Activated CD8-positive, alpha-beta memory T cell treated with anti-CD3 and anti-CD28 coated beads for 24 hours (primary cell): Measurements from ENCODE around the gene NDRG2.
"Not testable (repeated sequence)": the region's sequence is repeated elsewhere in the genome, so short reads cannot be mapped to it uniquely, and the experiment has no call there.

Source experiments
- DNase-seq: peaks from one replicate; pipeline ENCODE4 v3.0.0-alpha.2; 2020

Gene NDRG2

DNA sequence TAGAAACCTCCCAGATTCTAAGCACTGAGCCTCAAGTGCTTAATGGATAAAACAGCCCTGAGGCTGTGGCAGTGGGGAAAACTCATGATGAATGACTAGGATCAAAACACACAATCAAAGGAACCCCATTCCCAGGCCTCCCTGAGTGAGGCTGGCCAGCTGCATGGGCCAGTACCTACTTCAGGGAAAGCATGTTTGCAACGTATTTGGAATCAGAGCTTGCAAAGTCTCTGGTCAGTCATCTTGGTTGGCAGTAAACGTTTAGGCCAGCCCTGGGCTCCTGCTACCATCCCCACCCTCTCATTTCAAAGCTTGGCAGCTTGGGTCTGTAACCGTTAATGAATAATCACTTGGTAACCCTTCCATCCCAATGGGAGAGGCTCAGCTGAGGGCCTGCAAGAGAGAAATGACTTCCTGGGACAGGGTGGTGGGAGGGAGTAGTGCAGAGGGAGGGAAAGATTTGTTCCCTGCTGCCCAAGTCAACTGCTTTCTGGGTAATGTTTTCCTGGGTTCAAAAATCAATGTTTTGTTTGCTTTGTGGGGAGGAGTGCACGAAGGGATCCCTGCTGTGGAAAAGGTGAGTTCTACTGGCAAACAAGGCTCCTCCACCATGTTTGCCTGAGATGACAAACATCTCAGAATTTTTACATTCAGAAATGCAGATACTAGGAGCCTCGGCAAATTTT is 30.7 kb upstream of the NDRG2 start:
- DNase-seq, result no peak

DNA sequence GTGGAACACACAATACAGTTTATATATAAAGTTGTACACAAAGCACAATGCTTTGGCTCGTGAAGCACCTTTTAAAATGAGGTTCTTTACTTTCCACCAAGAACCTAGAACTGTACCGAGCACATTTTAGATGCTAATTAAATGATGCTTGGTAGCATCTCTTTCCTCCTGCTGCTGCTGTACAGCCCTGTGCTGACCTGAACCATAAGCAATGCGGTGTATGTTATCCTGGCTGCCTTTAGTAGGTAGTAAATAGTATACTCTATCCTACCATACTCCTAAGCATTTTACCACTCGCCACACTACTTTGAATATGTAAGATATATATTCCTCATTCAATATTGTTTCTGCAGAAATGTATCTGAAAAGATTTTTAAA is 29.9 kb upstream of the NDRG2 start:
- no peak for DNase-seq

DNA sequence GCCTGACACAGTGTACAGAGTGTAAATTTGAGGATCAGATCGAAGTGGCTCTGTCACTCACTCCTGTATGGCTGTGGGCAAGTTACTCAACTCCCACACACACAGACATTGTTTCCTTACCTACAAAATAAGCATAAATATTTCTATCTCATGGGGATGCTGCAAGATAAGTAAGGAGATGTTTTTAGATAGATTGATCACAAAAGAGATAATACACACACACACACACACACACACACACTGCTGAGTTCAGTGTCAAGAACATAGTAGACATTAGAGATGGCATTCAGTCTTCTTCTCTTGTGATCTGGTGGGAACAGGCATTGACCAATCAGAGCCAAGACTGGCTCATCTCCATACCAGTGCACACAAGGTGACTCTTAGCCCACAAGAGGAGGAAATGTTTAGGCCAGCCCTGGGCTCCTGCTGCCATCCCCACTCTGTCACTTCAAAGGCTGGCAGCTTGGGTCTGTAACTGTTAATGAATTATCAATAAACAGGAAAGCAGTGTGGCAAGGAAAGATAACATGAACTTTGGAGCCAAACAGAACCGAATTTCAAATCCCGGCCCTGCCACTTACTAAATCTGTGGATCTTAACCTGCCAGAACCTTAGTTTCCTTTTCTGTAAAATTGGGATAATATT is 29.4 kb upstream of the NDRG2 start:
- DNase-seq, result no peak

DNA sequence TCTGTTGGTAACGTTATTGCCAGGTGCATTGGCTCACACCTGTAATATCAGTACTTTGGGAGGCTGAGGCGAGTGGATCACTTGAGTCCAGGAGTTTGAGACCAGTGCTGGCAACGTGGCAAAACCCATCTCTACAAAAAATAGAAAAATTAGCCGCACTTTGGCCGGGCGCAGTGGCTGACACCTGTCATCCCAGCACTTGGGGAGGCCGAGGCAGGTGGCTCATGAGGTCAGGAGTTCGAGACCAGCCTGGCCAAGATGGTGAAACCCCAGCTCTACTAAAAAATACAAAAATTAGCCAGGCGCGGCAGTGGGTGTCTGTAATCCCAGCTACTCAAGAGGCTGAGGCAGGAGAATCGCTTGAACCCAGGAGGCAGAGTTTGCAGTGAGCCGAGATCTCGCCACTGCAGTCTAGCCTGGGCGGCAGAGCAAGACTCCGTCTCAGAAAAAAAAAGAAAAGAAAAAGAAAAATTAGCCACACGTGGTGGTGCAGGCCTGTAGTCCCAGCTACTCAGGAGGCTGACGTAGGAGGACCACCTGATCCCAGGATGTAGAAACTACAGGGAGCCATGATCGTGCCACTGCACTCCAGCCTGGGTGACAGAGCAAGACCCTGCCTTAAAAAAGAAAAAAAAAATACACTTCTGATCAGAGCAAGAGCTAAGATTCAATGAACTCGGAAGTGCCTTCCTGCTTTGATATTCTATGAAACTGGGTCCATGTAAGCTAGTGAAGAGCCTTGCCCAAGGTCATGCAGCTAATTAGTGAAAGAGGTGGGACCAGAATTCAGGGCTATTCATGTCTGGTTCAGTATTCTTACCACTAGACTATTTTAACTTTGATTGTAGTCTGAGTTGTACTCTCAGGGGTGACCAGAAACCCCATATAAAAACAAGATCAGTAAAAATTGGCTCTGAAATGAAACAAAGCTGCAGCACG is 28.6 kb upstream of the NDRG2 start:
- no peak for DNase-seq

DNA sequence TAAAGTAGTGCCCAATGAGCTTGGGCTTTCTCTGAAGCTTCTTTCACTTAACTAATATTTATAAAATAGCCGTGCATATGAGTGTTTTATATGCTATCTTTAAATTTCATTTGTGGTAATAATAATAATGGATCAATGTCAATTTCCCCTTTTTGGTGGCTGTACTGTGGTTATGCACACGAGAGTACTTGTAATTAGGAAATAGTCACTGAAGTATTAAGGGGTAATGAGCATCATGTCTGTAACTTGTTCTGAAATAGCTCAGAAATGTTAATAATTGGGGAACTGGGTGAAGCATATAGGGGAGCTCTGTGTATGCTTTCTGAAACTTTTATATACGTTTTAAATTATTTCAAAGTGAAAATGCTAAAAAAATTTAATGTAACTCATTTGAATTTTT is 25.7 kb upstream of the NDRG2 start:
- DNase-seq, result no peak

DNA sequence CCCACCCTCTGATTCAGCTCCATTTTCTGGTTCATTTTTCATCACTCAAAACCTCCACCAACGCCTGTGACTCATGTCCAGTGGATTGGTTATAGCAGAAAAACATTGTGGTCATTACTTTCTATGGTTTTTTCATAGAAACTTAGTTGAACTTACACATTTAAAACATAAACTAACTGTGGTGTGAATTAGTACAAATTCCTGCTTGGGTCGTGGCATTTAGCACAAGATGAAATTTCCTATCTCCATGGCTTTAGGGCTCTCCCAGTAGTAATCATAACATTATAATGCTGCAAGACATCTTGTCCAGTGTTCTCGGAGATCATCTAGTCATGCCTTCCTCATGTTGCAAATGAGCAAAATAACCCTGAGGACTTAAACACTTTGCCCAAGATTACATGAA is 24.4 kb upstream of the NDRG2 start:
- DNase-seq, result no peak

DNA sequence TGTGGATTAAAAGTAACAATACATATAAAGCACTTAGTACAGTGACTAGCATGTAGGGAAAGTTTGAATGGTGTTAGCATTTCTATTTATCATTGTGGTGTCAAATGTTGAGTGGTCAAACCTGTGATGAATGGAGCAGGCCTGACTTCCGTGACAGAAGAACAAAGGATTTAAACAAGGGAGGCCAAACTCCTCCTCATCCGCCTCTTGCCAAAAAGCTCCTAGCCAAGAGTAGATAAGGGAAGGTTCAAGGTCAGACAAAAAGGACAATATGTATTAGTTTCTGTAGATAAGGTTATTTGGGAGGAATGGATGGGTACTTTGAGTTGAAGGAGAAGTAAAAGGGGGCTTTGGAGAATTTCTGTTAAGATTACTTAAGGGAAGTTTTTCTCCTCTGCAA is 23.8 kb upstream of the NDRG2 start:
- no peak for DNase-seq

DNA sequence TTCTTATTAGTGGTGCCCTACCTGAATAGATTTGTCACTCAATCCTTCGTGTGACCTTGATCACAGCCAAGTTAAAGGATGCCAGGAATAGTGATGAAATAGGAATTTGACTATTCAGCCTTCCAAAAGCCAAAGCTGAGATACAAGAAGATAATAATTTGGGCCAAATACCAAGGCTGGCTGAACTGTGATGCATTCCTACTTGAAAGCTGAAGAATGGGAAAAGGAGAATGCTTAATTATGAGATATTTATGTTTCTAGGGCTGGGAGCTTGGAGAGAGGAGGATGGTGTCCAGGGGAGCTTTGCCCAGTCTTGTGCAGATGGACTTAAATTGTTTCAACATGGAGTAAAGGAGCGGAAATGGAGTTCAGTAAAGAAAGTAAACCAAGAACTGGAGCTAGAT is 22.5 kb upstream of the NDRG2 start:
- DNase-seq, result no peak

DNA sequence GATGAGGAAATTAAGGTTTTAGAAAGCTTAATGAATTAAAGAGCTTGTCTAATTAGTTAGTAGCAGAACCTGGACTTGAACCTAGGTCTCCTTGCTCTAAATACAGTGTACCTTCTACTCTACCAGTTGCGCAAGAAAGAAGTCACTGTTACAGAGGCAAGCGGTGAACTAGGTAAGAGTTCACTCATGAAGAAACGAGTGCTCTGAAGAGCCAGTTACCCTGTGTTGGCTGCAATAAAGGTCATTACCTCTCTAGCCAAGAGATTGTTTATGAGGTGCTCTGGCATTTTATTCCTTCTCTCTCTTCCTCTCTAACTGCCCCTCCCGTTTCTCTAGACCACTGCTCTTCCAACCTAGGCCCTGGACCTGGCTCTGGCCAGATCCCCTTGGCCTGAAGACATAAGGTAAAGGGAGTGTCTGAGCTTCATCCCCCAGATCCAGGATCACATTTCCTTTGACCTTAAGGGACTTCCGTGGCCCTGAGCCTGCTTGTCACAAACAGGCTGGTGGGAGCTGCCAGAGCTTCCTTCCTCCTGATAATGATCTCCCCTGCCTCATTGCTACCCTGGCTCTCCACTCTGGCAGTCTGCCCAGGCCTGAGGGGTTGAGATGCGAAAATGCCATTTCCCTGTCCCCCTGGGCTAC is 19.2 kb upstream of the NDRG2 start:
- DNase-seq, result no peak

DNA sequence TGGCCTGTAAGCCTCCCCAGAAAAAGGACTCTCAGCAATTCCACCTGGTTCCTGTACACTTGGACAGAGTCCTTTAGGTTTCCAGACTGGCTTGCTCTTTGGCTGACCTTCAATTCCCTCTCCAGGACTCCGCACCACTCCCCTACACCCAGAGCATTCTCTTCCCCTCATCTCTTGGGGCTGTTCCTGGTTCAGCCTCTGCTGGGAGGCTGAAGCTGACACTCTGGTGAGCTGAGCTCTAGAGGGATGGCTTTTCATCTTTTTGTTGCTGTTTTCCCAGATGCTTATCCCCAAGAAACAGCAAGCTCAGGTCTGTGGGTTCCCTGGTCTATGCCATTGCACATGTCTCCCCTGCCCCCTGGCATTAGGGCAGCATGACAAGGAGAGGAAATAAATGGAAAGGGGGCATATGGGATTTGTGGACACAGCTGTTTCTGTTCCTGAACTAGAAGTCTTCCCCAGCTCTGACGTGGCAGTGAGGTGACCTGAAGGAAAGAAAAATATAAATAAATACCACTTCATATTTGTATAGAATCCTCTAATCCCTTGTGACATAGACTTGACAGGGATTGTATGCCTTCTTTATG is 18.6 kb upstream of the NDRG2 start:
- DNase-seq, result no peak

DNA sequence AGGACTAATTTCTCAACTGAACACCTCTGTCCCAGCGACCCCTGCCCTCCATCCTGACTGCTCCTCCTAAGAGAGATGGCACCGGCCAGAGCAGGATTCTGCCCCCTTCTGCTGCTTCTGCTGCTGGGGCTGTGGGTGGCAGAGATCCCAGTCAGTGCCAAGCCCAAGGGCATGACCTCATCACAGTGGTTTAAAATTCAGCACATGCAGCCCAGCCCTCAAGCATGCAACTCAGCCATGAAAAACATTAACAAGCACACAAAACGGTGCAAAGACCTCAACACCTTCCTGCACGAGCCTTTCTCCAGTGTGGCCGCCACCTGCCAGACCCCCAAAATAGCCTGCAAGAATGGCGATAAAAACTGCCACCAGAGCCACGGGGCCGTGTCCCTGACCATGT is 18.1 kb upstream of the NDRG2 start:
- DNase-seq, result no peak

DNA sequence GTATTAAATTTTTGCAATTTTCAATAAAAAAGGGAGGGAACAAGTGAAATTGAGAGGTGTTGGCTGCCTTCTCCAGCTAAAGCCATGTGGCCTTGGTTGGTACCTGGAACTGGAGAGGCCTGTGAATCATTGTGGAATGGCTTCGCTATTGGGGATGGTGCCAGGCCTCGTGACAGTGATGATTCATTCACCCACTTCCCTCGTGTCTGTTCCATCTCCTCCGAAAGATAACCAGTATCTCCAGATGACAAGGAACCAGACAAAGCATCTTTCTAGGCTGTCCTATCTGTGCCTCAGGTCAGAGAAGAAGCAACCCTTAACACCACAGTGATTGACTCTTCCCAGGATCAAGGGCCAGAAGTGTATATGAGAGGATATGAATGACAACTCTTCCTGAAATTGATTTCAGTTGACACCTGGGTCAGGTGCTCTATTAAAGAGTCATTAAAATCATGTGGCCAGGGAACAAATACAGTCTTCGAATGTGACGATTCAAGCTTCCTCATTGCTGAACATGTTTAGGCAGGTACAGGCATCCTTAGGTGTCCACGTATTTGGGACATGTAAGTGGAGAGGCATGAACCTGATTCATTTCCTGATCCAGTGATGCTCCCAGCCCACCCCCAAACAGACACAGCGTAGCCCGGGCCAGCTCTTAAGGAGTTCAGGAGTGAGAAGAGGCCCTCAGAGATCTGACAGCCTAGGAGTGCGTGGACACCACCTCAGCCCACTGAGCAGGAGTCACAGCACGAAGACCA is 17.0 kb upstream of the NDRG2 start, which contains the start of gene RNASE7:
RNASE7 (plus strand) TSS at position 687 of the 758 bp plus-strand sequence. CDS start 631 bp downstream, outside the sequence.
- DNase-seq, result no peak

DNA sequence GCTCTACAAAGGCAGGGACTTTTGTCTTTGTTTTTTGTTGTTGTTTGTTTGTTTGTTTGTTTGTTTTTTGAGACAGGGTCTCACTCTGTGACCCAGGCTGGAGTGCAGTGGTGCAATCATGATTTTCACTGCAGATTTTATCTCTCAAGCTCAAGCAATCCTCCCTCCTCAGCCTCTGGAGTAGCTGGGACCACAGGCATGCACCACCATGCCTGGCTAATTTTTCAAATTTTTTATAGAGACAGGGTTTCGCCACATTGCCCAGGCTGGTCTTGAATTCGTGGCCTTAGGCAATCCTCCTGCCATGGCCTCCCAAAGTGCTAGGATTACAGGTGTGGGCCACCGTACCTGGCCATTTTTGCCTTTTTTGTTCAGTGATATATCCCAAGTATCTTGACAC is 16.1 kb upstream of the NDRG2 start:
- DNase-seq, result not testable (repeated sequence)

DNA sequence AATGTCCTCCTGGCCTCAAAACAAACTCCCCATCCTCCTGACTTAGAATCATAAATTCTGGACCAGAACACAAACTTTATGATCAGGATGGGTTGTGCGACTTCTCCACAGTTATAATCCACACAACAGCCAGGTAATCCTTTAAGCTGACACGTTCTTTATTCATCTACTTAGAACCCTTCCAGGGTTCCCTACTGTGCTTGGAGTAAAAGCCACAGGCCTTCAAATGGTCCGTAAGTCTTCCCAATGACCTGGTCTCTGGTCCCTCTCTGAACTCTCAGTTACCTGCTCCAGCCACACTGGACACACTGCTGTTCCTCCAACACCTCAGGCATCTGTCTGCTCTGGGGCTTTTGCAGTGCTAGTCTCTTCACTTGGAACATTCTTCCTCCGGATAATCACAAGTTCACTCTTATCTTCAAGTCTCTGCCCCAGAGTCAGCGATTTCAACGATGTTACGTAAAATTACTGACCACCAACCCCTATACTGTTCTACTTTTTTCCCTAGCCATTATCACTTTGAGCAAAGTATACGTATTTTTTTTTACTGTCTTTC is 15.6 kb upstream of the NDRG2 start:
- DNase-seq, result no peak

DNA sequence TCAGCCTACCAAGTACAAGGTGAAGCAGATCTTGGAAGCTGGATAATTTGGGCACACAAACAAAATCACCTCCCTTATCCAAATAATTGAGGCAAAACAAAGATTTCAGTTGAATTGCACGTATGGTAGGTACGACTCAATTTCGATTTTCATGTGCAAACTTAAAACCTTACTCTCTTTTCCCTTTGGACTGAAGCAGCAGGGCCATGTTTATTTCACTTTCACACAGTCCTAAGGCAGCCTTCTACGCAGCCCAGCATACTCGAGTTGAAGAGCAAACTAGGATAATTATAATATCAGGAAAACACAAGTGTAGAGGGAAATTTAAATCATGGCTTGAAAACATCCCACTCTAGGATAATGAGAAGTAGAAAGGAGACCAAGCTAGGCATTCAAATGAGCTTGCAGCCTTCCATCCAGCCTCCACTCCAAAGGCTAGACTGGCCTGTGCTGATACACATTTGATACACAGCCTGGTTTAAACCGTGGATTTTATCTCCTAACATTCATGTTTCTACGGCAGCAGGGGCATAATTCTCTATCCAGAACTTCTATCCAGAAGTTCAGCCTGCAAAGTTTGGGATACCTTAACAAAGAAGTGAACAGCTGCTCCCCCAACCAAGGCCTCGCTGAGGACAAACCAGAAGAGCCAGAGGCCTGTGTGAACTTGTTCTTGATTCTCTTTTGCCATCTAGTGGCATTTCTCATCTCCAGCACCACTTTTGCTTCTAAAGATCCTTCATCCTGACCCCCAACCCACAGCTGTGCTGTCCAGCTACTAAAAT is 14.9 kb upstream of the NDRG2 start:
- no peak for DNase-seq

DNA sequence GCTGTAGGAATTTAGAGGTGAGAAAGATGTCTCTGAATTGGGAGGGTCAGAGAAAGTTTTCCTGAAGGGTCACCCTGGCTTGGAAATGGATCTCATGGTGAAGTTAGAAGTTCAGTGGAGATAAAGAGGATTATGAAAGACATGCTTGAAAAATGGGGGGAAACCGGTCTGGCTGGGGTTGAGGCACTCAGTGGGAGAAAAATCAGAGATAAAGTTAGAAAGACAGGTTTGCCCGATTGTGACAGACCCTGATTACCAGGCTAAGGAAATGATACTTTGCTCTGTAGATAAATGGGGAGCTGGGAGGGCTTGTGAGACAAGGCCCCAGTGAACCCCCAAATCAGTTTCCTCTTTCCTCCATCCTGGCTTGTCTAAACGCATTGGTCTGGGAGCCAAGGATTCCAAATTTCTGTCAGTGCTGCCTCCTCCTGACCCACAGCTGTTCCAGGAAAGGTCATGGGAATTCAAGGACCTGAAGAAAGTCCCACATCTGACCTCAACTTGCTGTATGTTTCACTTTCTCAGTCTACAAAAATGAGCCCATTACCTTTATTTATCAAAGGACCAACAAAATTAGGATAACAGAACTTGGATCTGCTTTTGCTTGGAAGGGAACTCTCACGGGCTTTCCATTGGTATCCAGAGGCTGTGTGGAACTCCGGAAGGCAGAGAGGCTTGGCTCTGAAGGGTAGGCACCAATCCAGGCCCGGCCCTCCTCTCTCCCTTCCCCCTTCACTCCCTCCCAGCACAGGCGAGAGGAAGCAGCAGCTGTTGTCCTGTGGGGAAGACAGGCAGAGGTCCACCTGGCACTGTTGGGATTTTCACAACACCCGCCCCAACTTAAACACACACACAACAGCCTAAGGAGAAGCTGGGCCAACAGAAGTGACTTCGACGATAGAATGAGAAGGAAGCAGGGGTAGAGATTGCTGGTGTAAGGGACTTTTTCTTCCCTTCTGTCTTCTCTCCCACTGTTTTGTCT is 13.9 kb upstream of the NDRG2 start:
- DNase-seq, result no peak

DNA sequence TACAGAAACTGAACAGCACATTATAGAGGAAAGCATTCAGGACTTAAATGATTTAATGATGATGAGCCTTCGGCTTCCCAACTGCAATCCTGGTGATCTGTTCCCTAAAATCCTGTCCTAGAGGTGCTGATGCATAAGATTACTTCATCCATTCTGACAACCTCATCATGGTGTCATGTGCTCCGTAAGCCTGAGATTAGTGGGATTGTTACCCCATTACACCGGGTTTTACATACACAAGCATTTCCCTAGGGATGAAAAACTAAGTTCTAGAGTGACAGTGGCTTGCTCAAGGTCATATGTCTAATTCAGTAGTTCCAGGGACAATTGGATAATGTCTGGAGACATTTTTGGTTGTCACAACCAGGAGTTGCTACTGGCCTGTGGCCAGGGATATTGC is 12.3 kb upstream of the NDRG2 start:
- DNase-seq, result no peak

DNA sequence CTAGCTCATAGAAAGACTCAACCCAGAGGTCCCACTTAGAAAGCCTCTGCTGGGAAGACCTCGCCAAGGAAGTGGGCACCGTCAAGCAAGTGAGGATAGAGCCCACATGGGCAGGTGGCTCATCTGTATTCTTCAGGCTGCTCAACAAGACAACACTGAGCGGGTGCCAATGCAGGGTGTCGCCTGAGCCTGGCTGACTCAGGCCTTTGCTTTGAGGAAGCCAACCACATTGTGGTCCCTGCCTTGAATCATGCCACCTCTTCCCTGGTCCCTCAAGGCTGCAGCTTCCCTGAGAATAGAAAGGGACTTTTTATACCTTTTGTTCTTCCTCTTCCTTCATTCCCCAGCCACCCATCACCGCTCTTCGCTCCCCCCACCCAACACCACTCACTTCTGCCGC is 11.9 kb upstream of the NDRG2 start:
- no peak for DNase-seq

DNA sequence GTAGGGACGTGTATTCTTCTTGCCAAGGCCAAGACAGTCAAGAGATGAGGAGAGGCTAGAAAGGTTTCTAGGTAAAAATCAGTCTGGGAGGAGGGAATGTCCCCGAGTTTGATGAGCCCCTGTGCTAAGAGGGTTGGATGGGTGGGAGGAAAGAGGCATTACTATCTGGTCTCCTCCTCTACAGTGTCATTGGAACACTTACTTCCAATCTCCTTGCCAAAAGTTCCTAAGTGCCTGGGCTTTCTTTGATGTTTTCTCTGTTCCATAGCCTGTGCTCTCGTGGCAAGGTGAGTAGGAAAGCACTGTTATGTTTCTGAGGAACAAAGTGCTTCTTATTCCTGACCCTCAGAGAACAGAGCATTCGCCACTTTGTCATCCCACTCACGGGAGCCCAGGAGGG is 9.8 kb upstream of the NDRG2 start, which contains the start of gene RNASE13:
RNASE13 (minus strand) TSS at position 101 of the 400 bp plus-strand sequence. CDS start 519 bp downstream, outside the sequence.
- DNase-seq, result no peak
